ENCODE results near the gene EEF1E1.

- TF ChIP-seq CTCF (IDR thresholded peaks at IDR 0.05; ENCODE audit: insufficient read depth, low read depth, low read length) (no peak), EZH2 (IDR thresholded peaks at IDR 0.05; ENCODE audit: insufficient read depth, low read length) (no peak)
Observed at GRCh38 chr6:8137529-8137939, 35.2 kb upstream of the EEF1E1 start.
